Skeletal muscle satellite cell (primary cell): ENCODE results near the gene CTNNB1.

Source experiments
- H3K27me3 ChIP-seq: 2 replicates; pipeline ENCODE4 v1.7.0; 2013; ENCODE audit warnings: low read length; ENCODE audit not compliant: control insufficient read depth, insufficient read depth
- H3K36me3 ChIP-seq: 2 replicates; pipeline ENCODE4 v1.7.0; 2013; ENCODE audit warnings: mild to moderate bottlenecking, control low read depth, low read length; ENCODE audit not compliant: insufficient read depth
- H3K4me1 ChIP-seq: 2 replicates; pipeline ENCODE4 v1.7.0; 2013; ENCODE audit warnings: low read length; ENCODE audit not compliant: control insufficient read depth, insufficient read depth
- H3K4me2 ChIP-seq: 2 replicates; pipeline ENCODE4 v1.7.0; 2013; ENCODE audit warnings: mild to moderate bottlenecking, low read length
- H3K4me3 ChIP-seq: 2 replicates; pipeline ENCODE4 v1.7.0; 2013; ENCODE audit warnings: low read length
- H3K9ac ChIP-seq: 2 replicates; pipeline ENCODE4 v1.7.0; 2013; ENCODE audit warnings: mild to moderate bottlenecking, low read depth, low read length, moderate library complexity
- H3K9me3 ChIP-seq: replicated peaks from 2 replicates; pipeline ENCODE4 v1.7.0; 2013; ENCODE audit warnings: mild to moderate bottlenecking, control low read depth, low read length

The CTNNB1 gene

GRCh38 chr3:41241800-41242571, 42.7 kb downstream of the CTNNB1 start:
- Histone ChIP-seq H3K4me3 (no peak overlapping the region), H3K4me1 (peaks cover 11% of the 10 kb centered on the region), H3K9me3 (no peaks in the 10 kb centered on the region), H3K9ac (no peak overlapping the region), H3K27me3 (no peaks in the 10 kb centered on the region), H3K36me3 (peaks cover 79% of the 10 kb centered on the region), H3K4me2 (no peak overlapping the region)

- no peak overlapping the region for H3K4me2 ChIP-seq
- no peaks in the 10 kb centered on the region for H3K27me3 ChIP-seq
- H3K4me3 ChIP-seq = no peak overlapping the region
- H3K4me1 ChIP-seq = peaks cover 15% of the 10 kb centered on the region
- H3K36me3 ChIP-seq = peaks cover 67% of the 10 kb centered on the region
- H3K9ac ChIP-seq = no peak overlapping the region
- no peaks in the 10 kb centered on the region for H3K9me3 ChIP-seq
Observed at GRCh38 chr3:41243183-41243582, 43.9 kb downstream of the CTNNB1 start.

DNA sequence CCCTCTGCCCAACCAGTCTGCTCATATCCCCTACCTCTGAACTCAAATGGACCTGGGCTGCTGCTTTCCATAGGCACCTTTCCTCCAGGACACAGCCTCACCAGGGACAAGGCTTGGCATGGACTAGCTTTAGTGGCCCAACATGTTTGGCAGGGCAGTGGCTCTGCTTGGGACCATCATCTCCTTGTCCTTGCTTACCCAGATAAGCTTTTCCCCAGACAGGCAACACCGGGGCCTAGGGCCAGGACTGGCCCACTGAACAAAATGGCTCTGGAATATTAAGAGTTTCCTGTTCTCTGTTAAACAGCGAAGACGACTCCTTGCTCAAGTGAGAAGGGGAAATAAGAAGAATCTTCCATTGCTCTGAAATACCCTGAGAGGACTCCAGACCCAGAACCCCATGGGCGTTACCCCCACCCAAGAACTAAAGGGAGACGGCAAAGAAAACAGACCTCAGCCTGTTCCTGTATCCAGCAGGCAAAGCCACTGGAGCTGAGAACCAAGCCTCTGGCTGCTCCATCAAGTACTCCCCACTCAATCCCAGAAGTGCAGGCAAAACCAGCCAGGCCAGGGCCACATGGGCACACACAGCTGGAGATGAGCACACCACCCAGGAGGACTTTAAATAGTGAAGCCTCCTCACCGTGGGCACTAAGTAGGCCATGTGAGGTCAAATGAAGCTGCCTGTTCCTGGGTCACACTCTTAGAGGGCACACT, 45.5 kb downstream of the CTNNB1 start:
- Histone ChIP-seq H3K36me3 (peaks cover 51% of the 10 kb centered on the region), H3K4me2 (no peak overlapping the region), H3K4me3 (no peak overlapping the region), H3K4me1 (peaks cover 4% of the 10 kb centered on the region), H3K27me3 (no peaks in the 10 kb centered on the region), H3K9me3 (no peaks in the 10 kb centered on the region), H3K9ac (no peak overlapping the region)

GRCh38 chr3:41247055-41248004, 48.0 kb downstream of the CTNNB1 start:
- peaks cover 26% of the 10 kb centered on the region for H3K36me3 ChIP-seq
- H3K9ac ChIP-seq = no peak overlapping the region
- H3K9me3 ChIP-seq = no peaks in the 10 kb centered on the region
- H3K4me3 ChIP-seq = no peak overlapping the region
- H3K4me2 ChIP-seq = no peak overlapping the region
- no peaks in the 10 kb centered on the region for H3K27me3 ChIP-seq
- peaks cover 4% of the 10 kb centered on the region for H3K4me1 ChIP-seq

DNA sequence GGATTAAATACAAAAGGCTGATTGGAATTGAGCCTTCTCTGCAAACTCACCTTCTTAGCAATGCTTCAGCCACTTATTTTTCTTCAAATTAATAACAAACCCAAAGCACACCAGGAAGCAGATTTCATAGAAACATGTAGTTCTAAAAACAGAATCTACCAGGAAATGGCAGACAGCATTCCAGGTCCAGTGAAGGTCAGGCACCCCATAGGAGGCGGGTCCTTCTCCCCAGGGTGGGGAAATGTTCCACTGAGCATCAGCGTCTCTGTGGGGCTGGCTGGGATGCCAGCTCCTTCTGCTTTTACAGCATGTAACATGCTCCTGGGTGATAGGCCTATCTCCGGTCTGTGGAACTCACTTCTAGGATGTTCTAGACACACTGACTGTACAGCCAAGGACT, 49.2 kb downstream of the CTNNB1 start:
- no peak overlapping the region for H3K4me2 ChIP-seq

GRCh38 chr3:41249318-41249717, 50.0 kb downstream of the CTNNB1 start:
- no peak overlapping the region for H3K4me2 ChIP-seq
- no peaks in the 10 kb centered on the region for H3K9me3 ChIP-seq
- H3K4me1 ChIP-seq = peaks cover 4% of the 10 kb centered on the region
- no peaks in the 10 kb centered on the region for H3K27me3 ChIP-seq
- H3K4me3 ChIP-seq = no peak overlapping the region
- H3K36me3 ChIP-seq = peaks cover 9% of the 10 kb centered on the region
- H3K9ac ChIP-seq = no peak overlapping the region

More for the DNA sequence above, 49.2 kb downstream of the CTNNB1 start:
- Histone ChIP-seq H3K27me3 (no peaks in the 10 kb centered on the region), H3K4me3 (no peak overlapping the region), H3K36me3 (peaks cover 17% of the 10 kb centered on the region), H3K9me3 (no peaks in the 10 kb centered on the region), H3K4me1 (peaks cover 4% of the 10 kb centered on the region), H3K9ac (no peak overlapping the region)

DNA sequence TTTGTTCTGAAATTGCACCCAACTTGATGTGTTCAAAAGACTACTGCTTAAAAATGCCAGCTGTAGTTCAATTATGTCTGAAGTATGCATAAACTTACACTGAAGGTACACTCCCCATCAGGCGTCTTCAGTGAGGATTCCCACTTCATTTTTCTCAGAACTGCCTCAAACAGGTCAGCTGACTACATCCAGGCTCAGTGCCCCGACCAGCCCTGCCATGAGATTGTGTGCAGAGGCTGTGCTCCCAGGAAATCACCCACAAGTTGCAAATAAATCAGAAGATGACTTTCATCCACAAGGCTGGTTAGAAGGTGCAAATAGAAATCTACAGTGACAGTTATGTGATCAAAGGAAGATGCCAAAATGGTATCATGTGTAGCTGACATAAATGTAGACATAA, 51.5 kb downstream of the CTNNB1 start:
- peaks cover 4% of the 10 kb centered on the region for H3K4me1 ChIP-seq
- H3K4me2 ChIP-seq = no peak overlapping the region
- H3K4me3 ChIP-seq = no peak overlapping the region
- no peaks in the 10 kb centered on the region for H3K9me3 ChIP-seq
- H3K36me3 ChIP-seq = no peaks in the 10 kb centered on the region
- H3K27me3 ChIP-seq = no peaks in the 10 kb centered on the region
- H3K9ac ChIP-seq = no peak overlapping the region

DNA sequence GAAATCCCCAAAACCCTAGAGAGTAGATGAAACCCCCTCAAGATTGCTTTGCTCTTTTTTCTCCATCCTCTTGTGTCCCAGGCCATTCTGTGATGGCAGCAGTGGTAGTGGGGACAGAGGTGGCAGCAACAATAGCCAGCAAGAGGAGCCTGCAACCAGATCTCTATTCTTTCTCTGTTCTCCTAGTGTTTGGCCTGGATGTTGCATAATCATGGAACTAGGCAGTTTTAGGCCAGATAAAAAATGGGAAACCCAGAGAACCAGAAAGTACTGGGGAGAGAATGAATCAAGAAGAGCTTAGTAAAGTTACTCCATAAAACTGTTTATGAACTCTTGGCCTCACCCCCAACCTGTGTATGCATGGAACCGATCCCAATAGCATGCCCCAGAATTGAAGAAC, 52.3 kb downstream of the CTNNB1 start:
- no peaks in the 10 kb centered on the region for H3K9me3 ChIP-seq
- H3K27me3 ChIP-seq = no peaks in the 10 kb centered on the region
- H3K4me1 ChIP-seq = peaks cover 4% of the 10 kb centered on the region
- no peak overlapping the region for H3K9ac ChIP-seq
- no peak overlapping the region for H3K4me3 ChIP-seq
- no peaks in the 10 kb centered on the region for H3K36me3 ChIP-seq
- H3K4me2 ChIP-seq = no peak overlapping the region

GRCh38 chr3:41258239-41258800, 59.0 kb downstream of the CTNNB1 start:
- Histone ChIP-seq H3K4me3 (no peak overlapping the region), H3K9ac (no peak overlapping the region), H3K4me2 (no peak overlapping the region), H3K27me3 (no peaks in the 10 kb centered on the region), H3K4me1 (peaks cover 11% of the 10 kb centered on the region), H3K9me3 (no peaks in the 10 kb centered on the region), H3K36me3 (no peaks in the 10 kb centered on the region)

DNA sequence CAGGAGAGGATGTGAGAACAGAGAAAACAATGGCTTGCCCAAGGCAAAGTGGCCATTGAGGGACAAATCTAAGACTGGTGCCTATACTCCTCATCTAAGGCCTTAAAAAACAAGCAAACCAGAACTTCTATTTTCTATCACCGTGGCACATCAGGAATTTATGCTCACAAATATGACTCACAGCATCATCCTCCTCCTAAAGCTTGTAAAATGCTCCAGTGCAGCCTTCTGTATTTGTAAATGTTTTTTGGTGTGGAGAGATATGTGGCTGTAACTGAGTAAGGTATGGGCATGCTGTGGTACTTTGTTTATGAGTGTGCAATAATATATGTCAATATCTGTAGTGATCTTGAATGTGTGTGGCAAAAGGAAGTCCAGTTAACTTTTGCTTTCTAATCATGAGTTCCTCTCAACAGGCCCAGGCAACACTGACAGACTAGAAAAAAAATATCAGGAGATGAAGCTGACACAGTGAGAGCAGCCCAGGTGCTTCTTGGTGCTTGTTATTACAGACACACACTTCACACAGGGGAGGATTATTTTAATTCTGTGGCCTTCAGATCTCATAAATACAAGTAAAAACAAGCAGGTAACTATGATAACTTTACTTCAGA, 60.3 kb downstream of the CTNNB1 start:
- peak overlapping the region; percentile 26 for H3K4me2 ChIP-seq
- no peaks in the 10 kb centered on the region for H3K36me3 ChIP-seq
- no peak overlapping the region for H3K9ac ChIP-seq
- peaks cover 11% of the 10 kb centered on the region for H3K4me1 ChIP-seq
- no peaks in the 10 kb centered on the region for H3K9me3 ChIP-seq
- no peaks in the 10 kb centered on the region for H3K27me3 ChIP-seq
- H3K4me3 ChIP-seq = no peak overlapping the region

DNA sequence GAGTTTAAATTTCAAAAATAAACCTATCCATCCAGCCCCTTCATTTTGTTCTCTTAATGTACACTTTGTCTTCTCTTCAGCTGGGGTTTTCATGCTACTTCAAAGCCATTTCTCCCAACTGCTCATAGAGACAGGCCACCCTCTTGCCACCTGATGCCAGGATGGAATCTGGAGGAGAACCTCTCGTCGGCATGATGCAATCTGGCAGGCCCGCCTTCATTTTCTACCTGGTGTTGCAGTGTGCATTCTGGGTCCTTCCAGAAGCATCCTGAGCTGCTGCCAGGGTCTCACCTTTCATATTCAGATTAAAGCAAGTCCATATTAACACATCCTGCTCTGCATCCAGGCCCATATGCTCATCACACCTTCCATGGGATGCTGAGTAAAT, 60.8 kb downstream of the CTNNB1 start:
- Histone ChIP-seq H3K9me3 (no peaks in the 10 kb centered on the region), H3K4me2 (no peak overlapping the region), H3K9ac (no peak overlapping the region), H3K36me3 (no peaks in the 10 kb centered on the region), H3K4me3 (no peak overlapping the region), H3K27me3 (no peaks in the 10 kb centered on the region), H3K4me1 (peaks cover 14% of the 10 kb centered on the region)
